Loucy (cell line): ENCODE data around the gene PTPRB.

Experiments
- H2AFZ ChIP-seq: fragments of 200-600 bp; sonication (generic); 2 replicates; pipeline ENCODE4 v1.6.0; 2016; ENCODE audit warnings: antibody characterized with exemption, mild to moderate bottlenecking, low read length, moderate library complexity
- H3F3A ChIP-seq: fragments of 200-600 bp; 2 replicates; pipeline ENCODE4 v1.6.0; 2016; ENCODE audit warnings: antibody characterized with exemption, low read depth, mild to moderate bottlenecking
- H3K27me3 ChIP-seq: fragments of 200-600 bp; sonication (generic); 2 replicates; pipeline ENCODE4 v1.6.1; 2014; ENCODE audit warnings: low read length, mild to moderate bottlenecking; ENCODE audit not compliant: insufficient read depth, poor library complexity, severe bottlenecking
- H3K36me3 ChIP-seq: fragments of 200-600 bp; sonication (generic); 2 replicates; pipeline ENCODE4 v1.6.1; 2016; ENCODE audit warnings: low read length; ENCODE audit not compliant: insufficient read depth
- H3K4me1 ChIP-seq: fragments of 200-600 bp; sonication (generic); 2 replicates; pipeline ENCODE4 v1.5.1; 2014; ENCODE audit warnings: low read length, mild to moderate bottlenecking; ENCODE audit not compliant: insufficient read depth, poor library complexity, severe bottlenecking
- H3K4me2 ChIP-seq: fragments of 200-600 bp; sonication (generic); 2 replicates; pipeline ENCODE4 v1.6.0; 2014; ENCODE audit warnings: antibody characterized with exemption, low read length, low read depth, mild to moderate bottlenecking; ENCODE audit not compliant: poor library complexity, severe bottlenecking
- H3K4me3 ChIP-seq: fragments of 200-600 bp; sonication (generic); 2 replicates; pipeline ENCODE4 v1.5.1; 2014; ENCODE audit warnings: low read length, mild to moderate bottlenecking, mixed read lengths; ENCODE audit not compliant: poor library complexity, severe bottlenecking
- H3K79me2 ChIP-seq: fragments of 200-600 bp; sonication (generic); 2 replicates; pipeline ENCODE4 v1.6.1; 2014; ENCODE audit warnings: low read length; ENCODE audit not compliant: insufficient read depth
- H3K9ac ChIP-seq: fragments of 200-600 bp; sonication (generic); 2 replicates; pipeline ENCODE4 v1.6.0; 2014; ENCODE audit warnings: mild to moderate bottlenecking, low read depth, low read length, moderate library complexity; ENCODE audit not compliant: poor library complexity, severe bottlenecking
- H3K9me2 ChIP-seq: fragments of 200-600 bp; sonication (generic); replicated peaks from 2 replicates; pipeline ENCODE4 v1.6.1; 2016; ENCODE audit warnings: low read depth, low read length, mixed read lengths
- H3K9me3 ChIP-seq: fragments of 200-600 bp; sonication (generic); 2 replicates; pipeline ENCODE4 v1.6.1; 2014; ENCODE audit warnings: mild to moderate bottlenecking, antibody characterized with exemption, low read length, low read depth; ENCODE audit not compliant: insufficient read depth
- H4K20me1 ChIP-seq: fragments of 200-600 bp; sonication (generic); 2 replicates; pipeline ENCODE4 v1.6.0; 2014; ENCODE audit warnings: antibody characterized with exemption, low read length, mild to moderate bottlenecking; ENCODE audit not compliant: insufficient read depth, poor library complexity, severe bottlenecking
- CTCF ChIP-seq: fragments of 200-600 bp; sonication (generic); conservative IDR thresholded peaks from 2 replicates; pipeline ENCODE4 v1.5.1; 2014; ENCODE audit warnings: mild to moderate bottlenecking, antibody characterized with exemption, low read length
- EZH2phosphoT487 ChIP-seq: fragments of 200-600 bp; IDR thresholded peaks from 2 replicates; pipeline ENCODE4 v1.6.1; 2018; ENCODE audit warnings: antibody characterized with exemption, mild to moderate bottlenecking, moderate library complexity, borderline replicate concordance

Gene PTPRB

DNA sequence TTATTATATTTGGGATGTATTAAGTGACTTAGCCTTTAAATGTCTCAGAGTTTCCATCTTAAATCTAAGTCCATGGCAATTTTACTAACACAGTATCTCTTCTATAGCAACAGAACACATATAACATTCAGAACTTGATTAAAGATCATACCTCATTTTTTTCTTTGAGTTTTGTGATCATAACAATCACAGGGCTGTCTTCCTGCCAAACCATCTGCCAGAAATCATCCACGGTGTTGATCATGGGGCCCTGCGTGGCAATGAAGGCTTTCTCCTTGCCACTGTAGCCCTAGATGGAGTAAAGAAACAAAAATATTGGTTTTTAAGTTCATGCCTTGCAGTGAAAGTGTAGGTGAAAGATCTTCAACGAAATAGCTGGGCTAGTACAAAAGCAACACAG is 46.7 kb upstream of the PTPRB start:
- Histone ChIP-seq H3K79me2 (no peaks in the 10 kb centered on the region), H3K4me2 (no peak overlapping the region), H4K20me1 (no peaks in the 10 kb centered on the region), H3K9ac (no peak overlapping the region), H3K36me3 (no peaks in the 10 kb centered on the region), H3K4me3 (no peak overlapping the region), H3K9me2 (no peaks in the 10 kb centered on the region), H3F3A (no peaks in the 10 kb centered on the region), H3K9me3 (no peaks in the 10 kb centered on the region), H2AFZ (0 out of 2 replicates have a peak overlapping the region, but pooled peaks have one; percentile 18), H3K27me3 (no peaks in the 10 kb centered on the region), H3K4me1 (peaks cover 7% of the 10 kb centered on the region)
- TF ChIP-seq CTCF (no peak), EZH2phosphoT487 (no peak)

DNA sequence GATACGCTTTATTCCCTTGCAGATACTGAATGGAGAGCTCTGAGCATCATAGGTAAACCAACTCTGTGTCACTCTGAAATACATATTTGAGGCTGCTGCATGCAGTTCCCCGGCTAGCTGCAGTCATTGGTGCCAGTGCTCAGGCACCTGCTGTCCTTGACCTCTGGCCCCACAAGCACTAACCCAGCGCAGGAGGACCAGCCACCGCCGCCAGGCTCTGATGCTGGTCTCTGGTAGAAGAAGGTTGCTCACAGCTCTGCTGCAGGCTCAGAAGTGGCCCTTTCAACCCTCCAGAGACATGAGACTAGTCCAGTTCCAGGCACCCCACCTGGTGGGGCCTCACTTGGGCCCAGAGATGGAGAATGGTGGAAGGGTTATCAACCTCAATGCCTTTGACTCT is 34.5 kb upstream of the PTPRB start:
- Histone ChIP-seq H3K36me3 (no peaks in the 10 kb centered on the region), H3K9ac (no peak overlapping the region), H3F3A (no peaks in the 10 kb centered on the region), H4K20me1 (no peaks in the 10 kb centered on the region), H3K9me2 (no peaks in the 10 kb centered on the region), H2AFZ (no peak overlapping the region), H3K27me3 (no peaks in the 10 kb centered on the region), H3K79me2 (no peaks in the 10 kb centered on the region), H3K4me2 (no peak overlapping the region), H3K9me3 (no peaks in the 10 kb centered on the region), H3K4me1 (peaks cover 4% of the 10 kb centered on the region), H3K4me3 (no peak overlapping the region)
- no peak for TF ChIP-seq CTCF
- TF ChIP-seq EZH2phosphoT487, result no peak

- TF ChIP-seq CTCF (no peak), EZH2phosphoT487 (no peak)
Measured at GRCh38 chr12:70670948-70671347, 33.7 kb upstream of the PTPRB start.

More at GRCh38 chr12:70670948-70671347, 33.7 kb upstream of the PTPRB start:
- Histone ChIP-seq H3K4me3 (no peak overlapping the region), H4K20me1 (no peaks in the 10 kb centered on the region), H3F3A (no peaks in the 10 kb centered on the region), H3K27me3 (no peaks in the 10 kb centered on the region), H3K36me3 (no peaks in the 10 kb centered on the region), H3K4me2 (no peak overlapping the region), H3K4me1 (peaks cover 4% of the 10 kb centered on the region), H3K9ac (no peak overlapping the region), H3K9me2 (no peaks in the 10 kb centered on the region), H3K9me3 (no peaks in the 10 kb centered on the region), H2AFZ (no peak overlapping the region), H3K79me2 (no peaks in the 10 kb centered on the region)
